HG02588 (cell line): ENCODE results near the gene H2AZ2.

Experiments
- ATAC-seq: cut with Tn5 transposase; IDR thresholded peaks from one replicate; pipeline ENCODE4 v1.9.1; 2021; ENCODE audit warnings: mild to moderate bottlenecking, moderate library complexity; ENCODE audit not compliant: unreplicated experiment

Gene H2AZ2

DNA sequence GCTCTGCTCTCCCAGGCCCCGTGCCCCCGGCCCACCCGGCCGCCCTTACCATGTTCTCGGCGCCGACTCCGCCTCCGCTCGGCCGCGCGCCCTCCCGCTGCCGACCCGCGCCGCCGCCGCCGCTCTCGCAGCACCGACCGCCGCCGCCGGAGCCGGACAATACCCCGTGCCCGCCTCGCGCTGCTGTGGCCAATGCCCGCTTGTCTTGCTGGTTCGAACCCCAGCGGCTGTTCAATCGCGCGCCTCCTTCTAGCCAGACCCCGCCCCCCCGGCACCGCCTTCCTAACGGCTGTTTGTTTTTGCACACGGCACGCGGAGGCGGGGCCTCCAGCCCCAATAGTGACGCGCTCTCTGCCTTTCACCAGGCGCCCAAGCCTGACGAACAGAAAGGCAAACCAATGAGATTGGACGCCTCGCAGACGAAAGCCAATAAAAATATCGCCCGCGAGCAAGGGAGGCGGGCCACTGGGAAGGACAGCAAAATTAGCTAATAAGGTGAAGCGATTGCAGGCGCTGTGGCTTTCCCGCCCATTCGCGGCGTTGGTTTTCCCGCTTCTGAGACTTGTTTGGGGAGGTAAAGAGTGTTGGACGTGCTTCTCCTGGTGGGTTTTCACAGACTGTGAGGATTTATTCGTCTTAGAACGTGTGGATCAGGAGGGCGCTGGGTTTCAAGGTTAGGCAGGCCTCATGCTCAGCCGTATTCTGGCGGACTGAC, at the start of gene H2AZ2:
TSS of gene H2AZ2 (minus strand) at position 168 of the 715 bp plus-strand sequence. CDS start at position 52, 116 bp downstream.
- peak; percentile 82 for ATAC-seq

DNA sequence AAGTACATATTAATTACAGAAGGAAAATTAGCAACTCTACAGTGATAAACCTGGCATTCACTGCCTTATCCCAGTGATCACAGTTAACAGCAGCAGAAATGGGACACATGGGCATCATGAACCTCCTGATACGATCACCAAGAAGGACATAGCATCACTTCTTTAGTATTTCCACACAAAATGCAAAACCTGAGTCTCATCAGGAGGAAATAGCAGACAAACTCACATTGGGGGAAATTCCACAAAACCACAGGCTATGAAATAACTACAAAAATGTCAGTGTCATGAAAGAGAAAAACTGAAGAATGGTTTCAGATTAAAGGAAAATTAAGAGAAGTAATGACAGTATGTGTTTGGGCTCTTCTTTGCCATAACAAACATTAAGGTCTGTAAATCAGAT, 49.4 kb upstream of the H2AZ2 start:
- no peak for ATAC-seq

DNA sequence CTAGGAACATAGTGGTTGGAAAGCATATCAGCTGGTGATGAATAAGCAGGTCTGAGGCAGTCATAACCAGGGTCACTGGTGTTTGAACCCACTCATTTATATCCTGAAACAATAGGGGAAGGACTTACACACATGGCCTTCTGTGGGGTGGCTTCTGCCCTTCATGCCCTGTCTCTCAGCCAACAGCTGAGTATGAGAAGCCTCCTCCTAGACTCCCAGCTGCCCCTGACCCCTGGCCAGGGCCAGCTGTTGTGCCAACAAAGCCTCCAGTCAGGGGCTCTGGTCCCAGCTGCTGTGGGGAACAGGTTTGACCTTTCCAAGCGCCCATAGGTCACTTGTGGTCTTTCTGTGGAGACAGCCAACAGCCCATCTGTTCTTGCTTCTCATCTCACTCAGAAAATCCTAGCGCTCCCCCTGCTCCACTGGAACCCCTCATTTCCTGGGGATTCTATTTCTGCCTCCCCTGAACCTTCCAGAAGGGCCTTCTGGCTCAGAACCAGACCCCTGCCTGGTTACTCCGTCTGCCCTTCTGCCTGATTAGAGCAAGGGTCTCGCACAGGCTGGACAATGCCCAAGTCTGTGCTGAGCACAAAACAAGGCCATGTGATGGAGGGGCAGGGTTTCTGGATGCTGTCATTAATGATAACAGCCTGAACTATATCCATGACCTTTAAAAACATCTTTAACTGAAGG, 47.1 kb upstream of the H2AZ2 start:
- ATAC-seq = no peak

DNA sequence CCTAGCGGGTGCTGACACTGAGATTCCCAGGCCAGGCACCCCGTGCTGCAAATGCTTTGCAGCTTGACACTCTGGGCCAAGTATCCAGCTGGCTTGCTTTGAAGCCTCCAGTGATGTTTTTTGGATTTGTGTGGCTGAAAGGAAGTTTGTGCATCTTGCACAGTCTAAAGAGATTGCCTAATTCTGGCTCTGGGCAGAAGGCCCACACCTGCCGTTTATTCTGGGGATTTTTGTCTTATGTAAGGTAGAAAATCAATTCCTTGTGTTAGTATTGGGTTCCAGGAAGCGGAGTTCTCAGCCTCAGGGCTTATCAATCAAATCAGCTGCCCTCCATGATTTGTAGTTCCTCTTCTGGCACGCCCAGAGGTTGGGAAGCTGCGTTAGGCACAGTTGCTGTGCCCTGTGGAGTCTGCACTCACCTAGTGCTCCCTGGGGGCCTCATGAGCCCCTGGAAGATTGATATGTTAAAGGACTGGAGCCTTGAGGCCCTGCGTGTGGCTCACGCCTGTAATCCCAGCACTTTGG, 45.9 kb upstream of the H2AZ2 start:
- ATAC-seq = no peak

DNA sequence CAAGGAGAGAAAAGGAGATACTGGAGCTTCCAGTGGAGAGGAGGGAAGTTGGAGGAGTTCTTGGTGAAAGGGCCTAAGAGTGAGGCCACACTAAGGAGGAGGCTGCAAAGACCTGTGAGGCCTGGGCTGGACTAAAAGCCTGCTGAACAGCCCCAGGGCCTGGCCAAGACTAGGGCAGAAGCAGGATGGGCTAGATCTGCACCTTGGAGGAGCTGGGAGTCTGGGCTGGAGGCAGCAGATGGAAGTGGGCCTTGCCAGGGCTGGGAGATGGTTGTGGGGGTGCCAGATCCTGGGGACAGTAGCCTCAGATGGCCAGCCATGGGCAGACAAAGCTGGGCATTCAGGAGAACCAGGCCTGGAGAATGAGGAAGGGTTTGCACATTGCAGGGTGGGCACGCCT, 43.9 kb upstream of the H2AZ2 start:
- no peak for ATAC-seq

DNA sequence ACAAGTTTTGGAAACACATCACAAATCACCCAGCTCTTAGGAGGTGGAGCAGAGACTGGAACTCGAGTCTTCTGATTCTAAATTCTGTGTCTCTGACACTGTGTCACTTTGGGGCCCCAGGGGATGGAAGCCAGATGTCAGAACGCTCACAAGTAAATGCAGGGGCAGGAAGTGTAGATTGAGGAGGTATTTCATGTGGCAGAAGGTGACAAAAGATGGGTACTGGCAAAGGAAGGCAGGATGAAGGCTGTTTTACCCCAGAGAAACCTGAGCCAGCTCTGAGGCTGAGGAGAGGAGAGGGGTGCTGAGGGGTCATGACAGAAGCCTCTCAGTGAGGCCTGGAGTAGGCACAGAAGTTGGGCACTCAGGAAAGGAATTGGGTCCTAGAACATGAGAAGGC, 43.5 kb upstream of the H2AZ2 start:
- ATAC-seq = no peak

DNA sequence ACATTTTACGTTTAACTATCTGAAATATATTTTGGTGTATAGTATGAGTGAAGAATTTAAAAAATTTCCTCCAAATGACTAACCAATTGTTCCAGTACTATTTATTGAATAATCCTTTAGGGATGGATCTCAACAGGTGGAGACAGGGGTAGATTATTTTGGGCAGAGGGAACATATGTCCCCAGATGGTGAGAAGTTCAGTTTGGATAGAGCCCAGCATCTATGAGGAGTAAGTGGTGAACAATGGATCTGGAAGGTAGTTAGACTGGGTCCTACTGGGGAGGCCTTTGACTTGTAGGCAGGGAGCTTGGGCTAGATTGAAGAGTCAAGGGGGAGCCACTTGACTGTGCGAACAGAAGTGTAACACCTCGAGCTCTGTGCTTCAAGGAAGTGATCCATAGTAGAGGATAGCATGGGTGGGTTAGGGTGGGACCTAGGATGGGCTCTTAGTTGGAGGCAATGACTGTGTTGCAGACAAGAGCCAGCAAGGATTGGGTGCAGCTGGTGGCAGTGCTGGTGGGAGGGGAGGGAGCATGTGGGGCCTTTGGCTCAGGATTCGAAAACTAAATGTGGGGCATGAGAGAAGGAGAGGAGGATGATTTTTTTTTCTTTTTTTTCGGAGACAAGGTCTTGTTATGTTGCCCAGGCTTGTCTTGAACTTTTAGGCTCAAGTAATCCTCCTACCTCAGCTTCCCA, 41.3 kb upstream of the H2AZ2 start:
- no peak for ATAC-seq

DNA sequence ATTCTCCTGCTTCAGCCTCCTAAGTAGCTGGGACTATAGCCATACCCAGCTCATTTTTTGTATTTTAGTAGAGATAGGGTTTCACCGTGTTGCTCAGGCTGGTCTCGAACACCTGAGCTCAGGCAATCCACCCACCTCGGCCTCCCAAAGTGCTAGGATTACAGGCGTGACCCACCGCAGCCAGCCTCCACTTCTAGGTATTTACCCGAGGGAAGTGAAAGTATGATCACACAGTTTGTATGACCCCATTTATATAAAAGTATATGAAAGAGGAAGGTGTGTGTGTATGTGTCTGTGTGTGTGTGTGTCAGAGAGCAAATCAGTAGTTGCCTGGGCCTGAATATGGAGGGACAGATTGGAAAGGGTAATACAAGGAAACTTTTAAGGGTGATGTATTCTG, 39.4 kb upstream of the H2AZ2 start:
- no peak for ATAC-seq

DNA sequence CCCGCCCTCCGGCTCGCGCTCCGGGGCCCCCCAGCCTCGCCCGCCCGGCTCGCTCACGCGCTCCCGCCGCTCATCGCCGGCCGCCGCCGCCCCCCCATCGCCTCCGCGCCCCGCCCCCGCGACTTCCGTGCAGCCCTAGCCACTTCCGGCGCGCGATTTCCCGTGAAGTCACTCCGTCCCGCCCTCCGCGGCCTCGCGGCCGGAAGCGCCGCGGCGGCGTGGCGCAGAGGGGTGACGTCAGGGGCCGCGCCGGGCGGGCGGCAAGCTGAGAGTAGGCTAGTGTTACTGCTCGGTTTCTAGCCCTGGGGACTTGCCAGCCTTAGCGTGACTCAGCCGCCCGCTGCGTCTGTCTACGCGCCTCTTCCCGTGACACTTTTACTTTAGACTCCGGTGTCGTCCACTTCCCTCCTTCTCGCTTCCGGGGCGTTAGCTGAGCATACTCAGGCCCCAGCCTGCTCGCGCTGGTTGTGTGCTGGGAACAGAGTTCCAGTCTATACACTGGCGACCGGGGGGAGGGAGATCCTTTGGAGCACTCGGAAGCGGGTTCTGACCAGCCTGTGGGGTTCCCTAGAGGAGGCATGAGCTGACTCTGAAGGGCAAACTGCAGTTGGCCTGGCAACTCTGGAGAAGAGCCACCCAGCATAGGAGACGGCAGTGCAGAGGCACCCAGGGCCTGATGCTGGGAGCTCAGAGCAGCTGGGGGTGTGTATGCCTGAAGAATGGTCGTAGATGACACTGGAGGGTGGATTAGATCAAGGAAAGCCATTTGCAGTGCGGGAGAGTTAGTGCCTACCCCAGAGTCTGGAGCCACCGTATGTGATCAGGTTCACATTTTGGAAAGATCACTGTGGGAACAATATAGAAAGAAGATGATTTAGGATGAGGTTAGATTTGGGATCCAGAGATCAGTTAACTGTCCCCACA, 37.8 kb upstream of the H2AZ2 start, which contains the start of gene PURB:
TSS of gene PURB (minus strand) at position 137 of the 924 bp plus-strand sequence. CDS start 182 bp downstream, outside the sequence.
- peak; percentile 85 for ATAC-seq

DNA sequence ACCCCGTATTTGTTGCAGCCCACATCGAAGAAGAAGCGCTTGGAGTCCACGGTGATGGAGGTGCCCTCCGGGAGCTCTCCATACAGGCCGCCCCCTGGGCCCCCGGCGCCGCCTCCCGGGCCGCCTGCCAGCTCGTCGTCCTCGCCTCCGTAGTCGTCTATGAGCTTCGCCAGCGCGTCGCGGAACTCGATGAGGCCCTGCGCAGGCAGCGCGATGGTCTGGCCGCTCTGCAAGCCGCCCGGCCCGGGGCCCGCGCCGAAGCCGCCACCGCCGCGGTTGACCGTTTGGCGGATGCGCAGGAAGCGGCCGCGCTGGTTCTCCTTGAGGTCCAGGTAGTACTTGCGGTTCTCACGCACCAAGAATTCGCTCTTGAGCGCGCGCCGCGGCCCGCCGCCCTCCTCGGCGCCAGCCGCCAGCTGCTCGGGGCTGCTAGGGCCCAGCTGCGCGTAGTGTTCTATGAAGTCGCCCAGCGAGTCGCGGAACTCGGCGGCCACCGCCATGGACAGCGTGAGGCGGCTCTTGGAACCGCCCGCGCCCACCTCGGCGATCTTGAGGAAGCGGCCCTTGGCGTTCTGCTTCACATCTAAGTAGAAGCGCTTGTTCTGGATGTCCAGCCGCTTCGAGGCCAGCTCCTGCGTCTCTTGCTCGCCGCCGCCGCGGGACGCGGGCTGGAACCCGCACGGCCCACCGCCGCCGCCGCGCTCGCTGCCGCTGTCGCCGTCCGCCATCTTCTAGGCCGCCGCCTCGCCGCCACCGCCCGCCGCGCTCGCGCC, 36.9 kb upstream of the H2AZ2 start:
- peak; percentile 27 for ATAC-seq

DNA sequence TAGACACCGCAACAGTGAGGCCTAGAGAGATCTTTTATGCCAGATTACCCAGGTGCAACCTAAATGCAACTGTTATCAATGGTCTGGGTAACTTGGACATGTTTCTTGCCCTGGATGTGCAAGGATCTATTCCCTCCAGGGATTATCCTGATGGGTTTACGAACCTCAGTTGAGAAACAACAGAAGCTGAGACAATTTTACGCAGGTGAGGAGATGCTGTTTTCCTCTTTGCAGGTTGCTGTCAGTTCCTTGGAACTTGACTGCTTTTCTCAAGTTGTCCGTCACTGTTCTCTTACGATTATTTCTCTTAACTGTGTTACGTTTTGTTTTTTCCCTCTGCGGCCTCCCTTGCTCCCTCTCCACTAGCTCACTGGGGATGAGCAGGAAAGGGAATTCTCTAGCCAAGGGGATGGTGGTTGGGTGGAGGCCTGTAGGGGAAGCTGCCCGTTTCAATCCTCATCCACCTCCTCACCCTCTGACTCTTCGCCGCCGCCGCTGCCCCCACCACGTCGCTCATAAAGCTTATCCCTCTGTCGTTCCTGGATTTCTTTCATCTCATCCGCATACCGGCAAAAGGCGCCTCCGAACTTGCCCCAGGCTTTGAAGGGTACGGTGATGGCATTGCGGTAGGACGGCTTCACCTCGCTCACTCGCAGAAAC, 36.2 kb upstream of the H2AZ2 start:
- no peak for ATAC-seq

DNA sequence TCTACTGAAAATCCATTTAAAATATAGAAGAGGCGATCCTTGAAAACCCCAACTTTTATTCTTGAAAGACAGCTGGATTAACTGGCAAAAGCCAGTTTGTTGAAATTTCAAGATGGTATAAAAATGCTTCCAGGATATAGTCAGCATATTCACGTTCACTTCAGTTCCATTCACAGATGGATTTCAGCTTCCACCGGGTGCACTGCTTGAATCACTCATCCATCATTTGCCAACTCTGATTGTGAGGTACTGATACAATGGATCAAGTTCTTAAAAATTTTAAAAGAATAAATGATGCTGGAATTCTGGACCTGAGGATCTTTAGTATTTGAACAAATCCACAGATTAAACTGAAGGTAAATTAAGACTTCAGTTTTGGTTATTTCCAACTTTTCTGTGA, 35.0 kb upstream of the H2AZ2 start:
- no peak for ATAC-seq

DNA sequence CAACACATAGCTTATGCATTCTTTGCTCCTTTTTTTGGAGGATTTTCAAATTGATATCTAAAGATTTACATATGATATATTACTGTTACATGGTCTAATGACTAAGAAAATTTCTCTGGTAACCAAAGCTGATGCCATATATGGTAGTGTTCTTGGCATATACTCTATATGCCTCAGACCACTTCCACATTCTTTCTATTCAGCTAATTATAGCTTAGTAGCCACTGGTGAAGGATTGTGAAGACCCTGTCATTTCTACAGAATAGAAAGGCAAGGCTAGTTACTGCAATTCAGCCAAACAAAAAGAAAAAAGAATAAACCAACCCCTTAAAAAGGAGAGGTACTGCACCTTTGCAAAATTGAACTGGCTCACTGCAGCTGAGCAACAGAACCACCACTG, 33.7 kb upstream of the H2AZ2 start:
- no peak for ATAC-seq

DNA sequence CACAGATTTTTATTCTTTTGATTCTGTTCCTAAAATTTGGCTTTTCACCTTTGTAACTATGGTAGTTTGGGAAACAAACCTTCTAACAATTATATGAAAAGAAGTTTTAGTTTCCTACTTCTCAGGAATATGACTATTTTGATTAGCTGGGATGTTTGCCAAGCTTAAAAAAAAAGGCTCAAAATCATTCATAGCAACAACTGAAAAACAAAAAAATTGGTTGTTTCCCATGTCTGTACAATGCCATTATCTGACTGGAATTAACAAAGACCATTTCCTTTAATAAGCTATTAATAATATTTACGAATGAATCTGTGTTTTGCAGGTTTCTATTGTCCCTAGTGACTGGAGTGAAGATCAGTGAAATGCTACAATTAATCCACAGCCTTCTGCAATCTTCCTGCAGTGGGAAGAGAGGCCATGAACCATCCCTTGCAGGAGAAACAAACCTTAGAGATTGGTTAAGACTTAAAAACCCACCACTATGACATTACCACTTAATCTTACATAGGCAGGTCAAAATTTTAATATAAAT, 33.2 kb upstream of the H2AZ2 start:
- no peak for ATAC-seq

DNA sequence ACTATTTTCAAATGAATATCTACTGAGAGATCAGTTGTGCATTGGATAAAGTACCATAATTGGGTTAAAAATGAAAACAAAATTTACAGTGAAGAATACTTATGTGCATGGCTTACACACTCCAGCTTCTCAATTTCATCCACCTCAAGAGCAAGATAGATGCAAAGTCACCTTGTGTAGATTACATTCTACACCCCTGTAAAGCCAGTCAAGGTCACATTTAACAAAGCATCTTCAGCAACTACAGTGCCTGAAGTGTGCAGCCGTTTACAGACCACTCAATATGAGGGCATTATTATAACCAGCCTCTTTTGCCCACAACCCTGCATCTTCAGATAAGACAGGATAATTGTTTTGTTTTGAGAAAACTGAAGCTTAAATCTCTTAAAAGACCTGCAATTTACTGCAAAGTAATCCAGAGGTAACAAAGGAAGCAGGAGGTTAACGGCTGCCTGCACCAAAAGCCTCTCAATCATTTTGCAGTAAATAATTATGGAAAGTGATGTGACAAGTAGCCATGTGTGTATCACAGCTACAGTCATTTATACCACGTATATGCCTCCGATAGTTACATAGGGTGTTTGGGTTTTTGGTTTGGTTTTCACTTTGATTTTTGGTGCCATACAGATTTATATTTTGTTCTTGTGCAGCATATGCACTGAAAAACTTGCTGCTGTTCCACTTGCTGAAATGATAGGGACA, 32.6 kb upstream of the H2AZ2 start:
- no peak for ATAC-seq

DNA sequence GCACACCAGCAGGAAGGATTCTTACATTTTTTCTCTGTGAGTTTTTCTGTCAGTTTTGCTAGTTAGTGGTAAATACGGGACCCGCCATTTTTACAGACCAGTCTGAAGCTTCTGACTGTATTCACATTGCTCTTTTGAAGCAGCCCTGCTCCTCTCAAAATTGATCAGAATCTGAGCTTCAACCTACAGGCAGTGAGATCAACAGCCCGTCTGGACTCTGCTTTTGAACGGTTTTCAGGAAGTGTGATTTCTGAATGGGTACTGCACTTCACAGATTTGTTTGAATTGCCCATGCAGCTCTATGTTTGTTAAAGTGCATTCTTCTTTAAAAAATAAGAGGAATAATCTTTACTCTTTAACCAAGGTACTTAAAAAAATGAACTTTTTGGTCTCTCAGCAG, 28.5 kb upstream of the H2AZ2 start:
- no peak for ATAC-seq

DNA sequence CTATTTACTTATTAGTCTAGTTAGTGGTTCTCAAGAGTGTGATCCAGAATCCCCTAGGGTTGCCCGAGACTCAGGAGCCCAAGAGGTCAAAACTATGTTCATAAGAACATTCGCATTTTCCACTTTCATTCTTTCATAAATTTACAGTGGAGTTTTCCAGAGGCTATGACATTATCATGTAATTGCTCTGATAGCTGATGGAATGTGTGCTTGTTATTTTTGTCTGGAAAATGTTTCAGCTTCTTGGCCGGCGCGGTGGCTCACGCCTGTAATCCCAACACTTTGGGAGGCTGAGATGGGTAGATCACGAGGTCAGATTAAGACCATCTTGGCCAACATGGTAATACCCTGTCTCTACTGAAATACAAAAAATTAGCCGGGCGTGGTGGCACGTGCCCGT, 27.4 kb upstream of the H2AZ2 start:
- no peak for ATAC-seq

DNA sequence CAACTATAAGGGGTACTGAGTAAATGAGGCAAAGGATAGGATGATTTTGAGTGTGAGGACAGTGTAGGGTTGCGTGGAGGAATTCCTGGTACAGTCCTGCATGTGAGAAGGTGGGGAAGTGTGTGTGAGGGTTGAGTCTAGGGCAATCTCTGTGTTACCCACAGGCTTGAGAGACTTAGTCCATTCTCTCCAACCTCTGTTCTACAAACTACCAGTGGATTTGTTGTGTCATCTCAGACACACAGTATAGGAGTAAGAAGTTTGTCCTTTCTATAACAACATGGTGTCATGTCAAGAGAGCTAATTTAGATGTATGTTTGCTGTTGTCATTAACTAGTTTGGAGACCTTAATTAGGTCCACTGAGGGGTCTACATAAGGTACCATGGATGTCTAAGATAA, 24.9 kb upstream of the H2AZ2 start:
- ATAC-seq = no peak
